Lower leg skin (tissue), 3 donors: ENCODE data around the gene TASOR.

Experiments
- POLR2A ChIP-seq, 2 donors: fragments of 450-650 bp; IDR thresholded peaks; one replicate each; pipeline ENCODE4 v1.6.1; 2016 to 2017; ENCODE audit warnings: antibody characterized with exemption in 2 of 2, mild to moderate bottlenecking in 1 of 2, moderate library complexity in 1 of 2
- TF ChIP-seq, protein P1 (sequence below), 3 donors: fragments of 450-650 bp; IDR thresholded peaks; one replicate each; pipeline ENCODE4 v1.5.1; 2016; ENCODE audit warnings: antibody characterized with exemption in 3 of 3, mild to moderate bottlenecking in 3 of 3, moderate library complexity in 2 of 3

GRCh38 chr3:56684029-56684428 lies 964 bp upstream of the TASOR start:
- no peak for TF ChIP-seq POLR2A (IDR thresholded peaks at IDR 0.05)
- TF ChIP-seq, protein P1, sequence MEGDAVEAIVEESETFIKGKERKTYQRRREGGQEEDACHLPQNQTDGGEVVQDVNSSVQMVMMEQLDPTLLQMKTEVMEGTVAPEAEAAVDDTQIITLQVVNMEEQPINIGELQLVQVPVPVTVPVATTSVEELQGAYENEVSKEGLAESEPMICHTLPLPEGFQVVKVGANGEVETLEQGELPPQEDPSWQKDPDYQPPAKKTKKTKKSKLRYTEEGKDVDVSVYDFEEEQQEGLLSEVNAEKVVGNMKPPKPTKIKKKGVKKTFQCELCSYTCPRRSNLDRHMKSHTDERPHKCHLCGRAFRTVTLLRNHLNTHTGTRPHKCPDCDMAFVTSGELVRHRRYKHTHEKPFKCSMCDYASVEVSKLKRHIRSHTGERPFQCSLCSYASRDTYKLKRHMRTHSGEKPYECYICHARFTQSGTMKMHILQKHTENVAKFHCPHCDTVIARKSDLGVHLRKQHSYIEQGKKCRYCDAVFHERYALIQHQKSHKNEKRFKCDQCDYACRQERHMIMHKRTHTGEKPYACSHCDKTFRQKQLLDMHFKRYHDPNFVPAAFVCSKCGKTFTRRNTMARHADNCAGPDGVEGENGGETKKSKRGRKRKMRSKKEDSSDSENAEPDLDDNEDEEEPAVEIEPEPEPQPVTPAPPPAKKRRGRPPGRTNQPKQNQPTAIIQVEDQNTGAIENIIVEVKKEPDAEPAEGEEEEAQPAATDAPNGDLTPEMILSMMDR (IDR thresholded peaks at IDR 0.05) = no peak
